Natural killer cell (primary cell): ENCODE results near the gene MARCO. TPM values are rescaled to one million over a fixed set of nuclear protein-coding genes. Genes with fewer than 3 reads are reported as not detected.

ENCODE experiments used
- ATAC-seq, 3 donors: fragments of 150-1000 bp in 2 of 3; fragments of 200-7000 bp in 1 of 3; cut with Tn5 transposase; 1 replicate in 1 of 3; 2 replicates in 2 of 3; pipeline ENCODE4 v1.10.0; 2021; ENCODE audit warnings: mild to moderate bottlenecking in 2 of 3, moderate library complexity in 2 of 3
- DNase-seq, 2 donors: peaks; one replicate each; pipeline versions ENCODE4 v3.0.0 to v3.0.0-alpha.2; 2013 to 2021; ENCODE audit warnings: mixed read lengths in 1 of 2
- H3K27ac ChIP-seq: one replicate; pipeline ENCODE4 v1.5.1; 2013; ENCODE audit warnings: mild to moderate bottlenecking, low read length
- H3K27me3 ChIP-seq: one replicate; pipeline ENCODE4 v1.6.1; 2013; ENCODE audit warnings: low read length; ENCODE audit not compliant: control insufficient read depth, insufficient read depth
- H3K36me3 ChIP-seq: one replicate; pipeline ENCODE4 v1.6.1; 2013; ENCODE audit warnings: low read length; ENCODE audit not compliant: control insufficient read depth, insufficient read depth
- H3K4me1 ChIP-seq: one replicate; pipeline ENCODE4 v1.6.1; 2013; ENCODE audit warnings: low read length; ENCODE audit not compliant: control insufficient read depth, insufficient read depth
- H3K4me3 ChIP-seq: one replicate; pipeline ENCODE4 v1.5.1; 2013; ENCODE audit warnings: low read length
- H3K9me3 ChIP-seq: one replicate; pipeline ENCODE4 v1.6.1; 2013; ENCODE audit warnings: low read length; ENCODE audit not compliant: control insufficient read depth, insufficient read depth
- H3K27ac Mint-ChIP-seq, 2 donors: one replicate each; pipeline ENCODE4 v1.8.0; 2022; ENCODE audit warnings: mild to moderate bottlenecking in 2 of 2, mixed read lengths in 2 of 2, moderate library complexity in 1 of 2
- H3K27me3 Mint-ChIP-seq, 2 donors: one replicate each; pipeline ENCODE4 v1.8.0; 2022; ENCODE audit warnings: low read depth in 2 of 2, mixed read lengths in 2 of 2
- H3K36me3 Mint-ChIP-seq: one replicate; pipeline ENCODE4 v1.8.0; 2022; ENCODE audit warnings: mixed read lengths
- H3K4me1 Mint-ChIP-seq, 2 donors: one replicate each; pipeline ENCODE4 v1.8.0; 2022; ENCODE audit warnings: mixed read lengths in 2 of 2
- H3K4me3 Mint-ChIP-seq: one replicate; pipeline ENCODE4 v1.8.0; 2022; ENCODE audit warnings: mild to moderate bottlenecking, moderate library complexity, mixed read lengths
- H3K9me3 Mint-ChIP-seq, 2 donors: one replicate each; pipeline ENCODE4 v1.8.0; 2022; ENCODE audit warnings: mixed read lengths in 2 of 2
- CTCF ChIP-seq: fragments of 200-600 bp; IDR thresholded peaks from one replicate; pipeline ENCODE4 v1.8.0; 2022; ENCODE audit warnings: antibody characterized with exemption
- WGBS: methylation state at CpG from one replicate; pipeline ENCODE4 v1.1.7; 2013; ENCODE audit warnings: missing lambda C conversion rate; ENCODE audit not compliant: insufficient coverage; 5-methylcytosine and 5-hydroxymethylcytosine counted together
- intact Hi-C: fragments of 100-400 bp; cut with micrococcal nuclease; formaldehyde crosslinking; loops from one replicate; pipeline ENCODE4 v1.14.2; 2022
- total RNA-seq, 4 donors: library from RNA; stranded (reverse); fragments of 120-200 nt in 1 of 4; gene quantifications; one replicate each; pipeline versions ENCODE4 v1.2.3 to v1.2.4, GENCODE V29; 2013 to 2022

The MARCO gene
- total RNA-seq, 3 donors from 2014 or later (not counting 1 experiment from before 2014, with no cell fraction given): 0.38 to 0.75 TPM; not detected in 1

DNA sequence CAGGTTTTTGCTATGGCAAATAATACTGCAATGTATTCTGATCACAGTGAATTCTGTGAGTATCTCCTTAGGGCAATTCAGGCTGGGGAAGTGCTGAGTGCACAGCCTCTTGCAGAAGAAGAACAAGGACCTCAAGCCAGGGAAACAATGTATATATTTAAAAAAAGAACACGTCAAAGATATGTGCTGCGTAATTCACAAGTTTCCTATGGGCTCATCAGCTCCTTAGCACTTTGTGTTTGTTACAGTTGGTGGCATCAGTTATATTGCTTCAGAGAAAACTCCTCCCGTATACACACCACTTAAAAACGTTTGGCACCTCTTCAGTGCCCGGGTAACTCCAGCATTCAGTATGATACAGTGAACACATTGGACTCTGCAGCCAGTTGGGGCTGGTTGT, 16.5 kb upstream of the MARCO start:
- ATAC-seq (no peak), DNase-seq (no peak)
- WGBS: 73% methylated on average over 5 of the region's 5 CpGs
- H3K4me1 Mint-ChIP-seq: no peaks in the 10 kb centered on the region
- H3K36me3 ChIP-seq: no peaks in the 10 kb centered on the region
- no peak for TF ChIP-seq CTCF
- H3K27me3 ChIP-seq: peaks cover 2% of the 10 kb centered on the region
- H3K27me3 Mint-ChIP-seq: peaks cover 6 to 29% of the 10 kb centered on the region in 2 donors
- intact Hi-C loops: no loop called here
- no peaks in the 10 kb centered on the region for H3K36me3 Mint-ChIP-seq
- H3K27ac Mint-ChIP-seq: no peak overlapping the region
- H3K4me1 ChIP-seq: no peaks in the 10 kb centered on the region
- no peak overlapping the region for H3K4me3 ChIP-seq
- peaks cover 0 to 4% of the 10 kb centered on the region in 2 donors for H3K9me3 Mint-ChIP-seq
- no peak overlapping the region for H3K27ac ChIP-seq
- H3K4me3 Mint-ChIP-seq: no peak overlapping the region
- H3K9me3 ChIP-seq: no peaks in the 10 kb centered on the region

- no peak overlapping the region for H3K27ac ChIP-seq
- DNase-seq (no peak), ATAC-seq (no peak)
- H3K36me3 ChIP-seq: no peaks in the 10 kb centered on the region
- H3K4me1 Mint-ChIP-seq: no peaks in the 10 kb centered on the region
- TF ChIP-seq CTCF: no peak
- H3K27me3 ChIP-seq: peaks cover 2% of the 10 kb centered on the region
- WGBS: 60% methylated on average over 1 of the region's 1 CpG
- intact Hi-C loops: no loop called here
- H3K27ac Mint-ChIP-seq: no peak overlapping the region
- H3K4me3 ChIP-seq: no peak overlapping the region
- H3K4me1 ChIP-seq: no peaks in the 10 kb centered on the region
- no peak overlapping the region for H3K4me3 Mint-ChIP-seq
- H3K9me3 Mint-ChIP-seq: peaks cover 0 to 4% of the 10 kb centered on the region in 2 donors
- H3K27me3 Mint-ChIP-seq: peaks cover 6 to 29% of the 10 kb centered on the region in 2 donors
- no peaks in the 10 kb centered on the region for H3K36me3 Mint-ChIP-seq
- H3K9me3 ChIP-seq: no peaks in the 10 kb centered on the region
Measured at GRCh38 chr2:118925981-118926380, 16.0 kb upstream of the MARCO start.

DNA sequence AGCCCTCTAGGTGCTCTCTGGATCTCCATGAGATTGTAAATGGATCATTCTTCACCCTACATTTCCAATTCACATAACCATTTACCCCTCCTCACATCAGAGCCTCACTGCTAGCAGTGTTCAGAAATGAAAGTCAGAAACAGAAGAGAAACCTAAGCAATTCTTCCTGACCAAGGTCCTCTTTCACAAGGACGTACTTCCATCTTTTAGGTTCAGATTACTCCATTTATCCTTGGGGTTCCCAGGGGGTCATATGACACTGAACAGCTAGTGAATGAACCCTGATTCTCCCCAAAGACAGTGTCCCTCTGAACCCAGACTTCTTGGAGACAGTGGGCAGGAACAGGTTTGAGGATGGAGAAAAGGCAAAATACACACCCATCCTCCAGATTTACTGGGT, 12.9 kb upstream of the MARCO start:
- peaks cover 9% of the 10 kb centered on the region for H3K36me3 Mint-ChIP-seq
- H3K4me3 Mint-ChIP-seq: no peak overlapping the region
- TF ChIP-seq CTCF: no peak
- H3K4me1 Mint-ChIP-seq: no peaks in the 10 kb centered on the region
- DNase-seq: no peak
- WGBS: 93% methylated on average over 1 of the region's 1 CpG
- Histone ChIP-seq H3K9me3 (no peaks in the 10 kb centered on the region), H3K36me3 (no peaks in the 10 kb centered on the region), H3K4me1 (no peaks in the 10 kb centered on the region), H3K4me3 (no peak overlapping the region), H3K27me3 (no peaks in the 10 kb centered on the region), H3K27ac (no peak overlapping the region)
- no peak for ATAC-seq
- intact Hi-C loops: no loop called here
- H3K9me3 Mint-ChIP-seq: peaks cover 9 to 12% of the 10 kb centered on the region in 2 donors
- peaks cover 0 to 10% of the 10 kb centered on the region in 2 donors for H3K27me3 Mint-ChIP-seq
- no peak overlapping the region for H3K27ac Mint-ChIP-seq

DNA sequence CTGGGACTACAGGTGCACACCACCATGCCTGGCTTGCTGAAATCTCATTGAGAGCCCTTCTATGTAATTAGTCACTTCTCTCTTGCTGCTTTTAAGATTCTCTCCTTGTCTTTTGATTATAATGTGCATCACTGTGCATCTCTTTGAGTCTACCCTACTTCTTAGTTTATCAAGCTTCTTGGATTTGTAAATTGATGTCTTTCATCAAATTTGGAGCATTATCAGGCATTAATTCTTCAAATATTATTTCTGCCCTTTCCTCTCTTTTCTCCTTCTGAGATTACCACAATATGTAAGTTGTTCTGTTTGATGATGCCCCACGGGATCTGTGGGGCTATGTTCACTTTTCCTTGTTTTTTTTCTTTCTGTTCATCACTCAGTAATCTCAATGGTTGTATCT, 9.0 kb upstream of the MARCO start:
- Histone ChIP-seq H3K4me3 (no peak overlapping the region), H3K36me3 (no peaks in the 10 kb centered on the region), H3K27me3 (no peaks in the 10 kb centered on the region), H3K4me1 (no peaks in the 10 kb centered on the region), H3K27ac (no peak overlapping the region), H3K9me3 (no peaks in the 10 kb centered on the region)
- TF ChIP-seq CTCF: no peak
- ATAC-seq (no peak), DNase-seq (no peak)
- intact Hi-C loops: no loop called here
- peaks cover 9 to 12% of the 10 kb centered on the region in 2 donors for H3K9me3 Mint-ChIP-seq
- H3K36me3 Mint-ChIP-seq: peaks cover 9% of the 10 kb centered on the region
- 60% methylated on average over 1 of the region's 1 CpG for WGBS
- H3K27me3 Mint-ChIP-seq: peaks cover 0 to 7% of the 10 kb centered on the region in 2 donors
- no peak overlapping the region for H3K4me3 Mint-ChIP-seq
- no peaks in the 10 kb centered on the region for H3K4me1 Mint-ChIP-seq
- no peak overlapping the region for H3K27ac Mint-ChIP-seq
